HEK293 (cell line): ENCODE data around the gene ZNF175.

Source experiments
- CTCF ChIA-PET: fragments of 350-600 bp; formaldehyde crosslinking; extraction: SDS; loops from one replicate; lab custom pipeline; 2021; ENCODE audit warnings: antibody characterized with exemption; lab: Yijun Ruan, JAX
- POLR2A ChIA-PET: fragments of 300-600 bp; formaldehyde crosslinking; extraction: SDS; loops from one replicate; lab custom pipeline; 2020; ENCODE audit warnings: antibody characterized with exemption, inconsistent platforms; lab: Yijun Ruan, JAX
- H3K27ac ChIP-seq: fragments of 200-500 bp; sonication (Bioruptor generic); 2 replicates; pipeline ENCODE4 v1.5.1; 2014; ENCODE audit warnings: low read depth, low read length, control low read depth, inconsistent platforms; ENCODE audit errors: extremely low read depth
- H3K36me3 ChIP-seq, 2 experiments: fragments of 200-500 bp in 1 of 2; sonication (Bioruptor generic) in 1 of 2; 1 replicate in 1 of 2; 2 replicates in 1 of 2; pipeline ENCODE4 v1.5.1; 2014 to 2017; ENCODE audit warnings: inconsistent platforms in 2 of 2, low read length in 2 of 2; ENCODE audit not compliant: control insufficient read depth in 2 of 2, insufficient read depth in 1 of 2
- H3K4me1 ChIP-seq: fragments of 200-500 bp; sonication (Bioruptor generic); 2 replicates; pipeline ENCODE4 v1.5.1; 2014; ENCODE audit warnings: mild to moderate bottlenecking, low read length, inconsistent platforms; ENCODE audit not compliant: control insufficient read depth, insufficient read depth
- H3K4me3 ChIP-seq: 2 replicates; pipeline ENCODE4 v1.5.1; 2011; ENCODE audit warnings: low read depth, mild to moderate bottlenecking, control low read depth, low read length, moderate library complexity
- H3K9me3 ChIP-seq: fragments of 200-500 bp; sonication (Bioruptor generic); 2 replicates; pipeline ENCODE4 v1.5.1; 2014; ENCODE audit warnings: low read depth, low read length, inconsistent platforms; ENCODE audit not compliant: control insufficient read depth, insufficient read depth
- BCL11A ChIP-seq: fragments of 450-650 bp; formaldehyde crosslinking; IDR thresholded peaks from 2 replicates; pipeline ENCODE4 v1.5.1; 2016; ENCODE audit warnings: low read depth, missing biosample characterization, missing genetic modification characterization
- GLIS1 ChIP-seq: fragments of 450-650 bp; formaldehyde crosslinking; IDR thresholded peaks from 2 replicates; pipeline ENCODE4 v1.5.1; 2016; ENCODE audit warnings: missing biosample characterization, missing genetic modification characterization
- KLF16 ChIP-seq: fragments of 450-650 bp; formaldehyde crosslinking; IDR thresholded peaks from 2 replicates; pipeline ENCODE4 v1.5.1; 2017; ENCODE audit warnings: missing biosample characterization, missing genetic modification characterization
- KLF8 ChIP-seq: fragments of 450-650 bp; formaldehyde crosslinking; IDR thresholded peaks from 2 replicates; pipeline ENCODE4 v1.5.1; 2016; ENCODE audit warnings: missing biosample characterization, missing genetic modification characterization
- MEIS1 ChIP-seq: sonication (generic); formaldehyde crosslinking; IDR thresholded peaks from 2 replicates; pipeline ENCODE4 v1.8.1; 2022; ENCODE audit warnings: missing genetic modification reagents, mild to moderate bottlenecking, borderline replicate concordance
- TRIM28 ChIP-seq: IDR thresholded peaks from 2 replicates; pipeline ENCODE4 v1.6.1; 2011; ENCODE audit warnings: low read length, control low read depth, borderline replicate concordance
- YY2 ChIP-seq: fragments of 450-650 bp; formaldehyde crosslinking; IDR thresholded peaks from 2 replicates; pipeline ENCODE4 v1.5.1; 2016; ENCODE audit warnings: missing biosample characterization, missing genetic modification characterization
- ZEB2 ChIP-seq: fragments of 450-650 bp; formaldehyde crosslinking; IDR thresholded peaks from 2 replicates; pipeline ENCODE4 v1.5.1; 2016; ENCODE audit warnings: missing biosample characterization, missing genetic modification characterization
- ZNF132 ChIP-seq: fragments of 450-650 bp; formaldehyde crosslinking; IDR thresholded peaks from 2 replicates; pipeline ENCODE4 v1.5.1; 2017; ENCODE audit warnings: missing biosample characterization, missing genetic modification characterization, borderline replicate concordance
- ZNF140 ChIP-seq: fragments of 450-650 bp; formaldehyde crosslinking; IDR thresholded peaks from 2 replicates; pipeline ENCODE4 v1.5.1; 2016; ENCODE audit warnings: missing biosample characterization, missing genetic modification characterization
- ZNF274 ChIP-seq, 2 experiments: fragments of 200-500 bp in 1 of 2; fragments of 450-650 bp in 1 of 2; sonication (Bioruptor generic) in 1 of 2; formaldehyde crosslinking in 1 of 2; IDR thresholded peaks; 2 replicates each; pipeline versions ENCODE4 v1.5.1 to v1.6.1; 2014 to 2016; ENCODE audit warnings: borderline replicate concordance in 1 of 2, inconsistent platforms in 1 of 2, low read length in 1 of 2, missing biosample characterization in 1 of 2, missing genetic modification characterization in 1 of 2
- ZNF350 ChIP-seq: fragments of 450-650 bp; formaldehyde crosslinking; IDR thresholded peaks from 2 replicates; pipeline ENCODE4 v1.5.0; 2017; ENCODE audit warnings: missing biosample characterization, mild to moderate bottlenecking, missing genetic modification characterization
- ZNF366 ChIP-seq: fragments of 450-650 bp; formaldehyde crosslinking; conservative IDR thresholded peaks from 2 replicates; pipeline ENCODE4 v1.5.1; 2016; ENCODE audit warnings: missing biosample characterization, missing genetic modification characterization
- ZNF48 ChIP-seq: fragments of 450-650 bp; formaldehyde crosslinking; IDR thresholded peaks from 2 replicates; pipeline ENCODE4 v1.5.1; 2016; ENCODE audit warnings: missing biosample characterization, missing genetic modification characterization
- ZNF548 ChIP-seq: fragments of 450-650 bp; formaldehyde crosslinking; IDR thresholded peaks from 2 replicates; pipeline ENCODE4 v1.5.1; 2016; ENCODE audit warnings: missing biosample characterization, missing genetic modification characterization
- ZNF837 ChIP-seq: fragments of 450-650 bp; formaldehyde crosslinking; IDR thresholded peaks from 2 replicates; pipeline ENCODE4 v1.5.1; 2016; ENCODE audit warnings: missing biosample characterization, missing genetic modification characterization
- ZNF843 ChIP-seq: fragments of 450-650 bp; formaldehyde crosslinking; IDR thresholded peaks from 2 replicates; pipeline ENCODE4 v1.5.1; 2016; ENCODE audit warnings: missing biosample characterization, missing genetic modification characterization
- TF ChIP-seq, protein P1 (sequence below): fragments of 450-650 bp; formaldehyde crosslinking; IDR thresholded peaks from 2 replicates; pipeline ENCODE4 v1.5.1; 2016; ENCODE audit warnings: missing biosample characterization, missing genetic modification characterization
- TF ChIP-seq, protein P2 (sequence below): fragments of 450-650 bp; formaldehyde crosslinking; IDR thresholded peaks from 2 replicates; pipeline ENCODE4 v1.5.1; 2017; ENCODE audit warnings: missing biosample characterization, missing genetic modification characterization
- TF ChIP-seq, protein P3 (sequence below): fragments of 450-650 bp; formaldehyde crosslinking; IDR thresholded peaks from 2 replicates; pipeline ENCODE4 v1.5.1; 2016; ENCODE audit warnings: missing biosample characterization, missing genetic modification characterization
- TF ChIP-seq, protein P4 (sequence below): fragments of 450-650 bp; formaldehyde crosslinking; IDR thresholded peaks from 2 replicates; pipeline ENCODE4 v1.5.1; 2016; ENCODE audit warnings: missing biosample characterization, missing genetic modification characterization
- TF ChIP-seq, protein P5 (sequence below): sonication (generic); formaldehyde crosslinking; IDR thresholded peaks from 2 replicates; pipeline ENCODE4 v1.8.1; 2022; ENCODE audit warnings: mild to moderate bottlenecking, moderate library complexity, missing genetic modification reagents

Gene ZNF175

DNA sequence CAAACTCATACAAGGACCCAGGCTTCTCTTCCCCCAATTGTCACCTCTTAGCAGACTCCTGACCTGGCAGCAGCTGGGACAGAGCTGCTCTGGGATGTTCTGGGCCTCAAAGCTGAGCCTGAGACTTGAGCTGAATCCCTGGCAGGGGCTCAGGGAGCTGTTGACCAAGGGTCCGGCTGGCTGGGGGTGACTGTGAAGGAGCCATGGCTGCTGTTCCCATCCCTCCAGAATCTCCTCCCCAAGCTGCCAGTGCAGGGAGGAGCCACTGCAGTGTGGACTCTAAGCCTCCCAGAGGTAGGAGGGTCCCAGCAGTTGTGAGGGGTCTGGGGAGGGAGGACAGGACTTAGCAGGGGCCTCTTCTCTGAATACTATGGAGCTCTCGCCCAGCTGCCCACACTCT, 41.8 kb upstream of the ZNF175 start (continued):
- TF ChIP-seq, protein P1, sequence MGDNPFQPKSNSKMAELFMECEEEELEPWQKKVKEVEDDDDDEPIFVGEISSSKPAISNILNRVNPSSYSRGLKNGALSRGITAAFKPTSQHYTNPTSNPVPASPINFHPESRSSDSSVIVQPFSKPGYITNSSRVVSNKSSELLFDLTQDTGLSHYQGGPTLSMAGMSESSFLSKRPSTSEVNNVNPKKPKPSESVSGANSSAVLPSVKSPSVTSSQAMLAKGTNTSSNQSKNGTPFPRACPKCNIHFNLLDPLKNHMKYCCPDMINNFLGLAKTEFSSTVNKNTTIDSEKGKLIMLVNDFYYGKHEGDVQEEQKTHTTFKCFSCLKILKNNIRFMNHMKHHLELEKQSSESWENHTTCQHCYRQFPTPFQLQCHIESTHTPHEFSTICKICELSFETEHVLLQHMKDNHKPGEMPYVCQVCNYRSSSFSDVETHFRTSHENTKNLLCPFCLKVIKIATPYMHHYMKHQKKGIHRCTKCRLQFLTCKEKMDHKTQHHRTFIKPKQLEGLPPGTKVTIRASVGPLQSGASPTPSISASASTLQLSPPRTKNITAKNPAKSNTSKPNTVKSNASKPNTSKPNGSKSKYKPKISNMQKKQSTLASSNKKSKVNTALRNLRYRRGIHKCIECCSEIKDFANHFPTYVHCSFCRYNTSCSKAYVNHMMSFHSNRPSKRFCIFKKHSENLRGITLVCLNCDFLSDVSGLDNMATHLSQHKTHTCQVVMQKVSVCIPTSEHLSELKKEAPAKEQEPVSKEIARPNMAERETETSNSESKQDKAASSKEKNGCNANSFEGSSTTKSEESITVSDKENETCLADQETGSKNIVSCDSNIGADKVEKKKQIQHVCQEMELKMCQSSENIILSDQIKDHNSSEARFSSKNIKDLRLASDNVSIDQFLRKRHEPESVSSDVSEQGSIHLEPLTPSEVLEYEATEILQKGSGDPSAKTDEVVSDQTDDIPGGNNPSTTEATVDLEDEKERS = no peak
- TF ChIP-seq, protein P2, sequence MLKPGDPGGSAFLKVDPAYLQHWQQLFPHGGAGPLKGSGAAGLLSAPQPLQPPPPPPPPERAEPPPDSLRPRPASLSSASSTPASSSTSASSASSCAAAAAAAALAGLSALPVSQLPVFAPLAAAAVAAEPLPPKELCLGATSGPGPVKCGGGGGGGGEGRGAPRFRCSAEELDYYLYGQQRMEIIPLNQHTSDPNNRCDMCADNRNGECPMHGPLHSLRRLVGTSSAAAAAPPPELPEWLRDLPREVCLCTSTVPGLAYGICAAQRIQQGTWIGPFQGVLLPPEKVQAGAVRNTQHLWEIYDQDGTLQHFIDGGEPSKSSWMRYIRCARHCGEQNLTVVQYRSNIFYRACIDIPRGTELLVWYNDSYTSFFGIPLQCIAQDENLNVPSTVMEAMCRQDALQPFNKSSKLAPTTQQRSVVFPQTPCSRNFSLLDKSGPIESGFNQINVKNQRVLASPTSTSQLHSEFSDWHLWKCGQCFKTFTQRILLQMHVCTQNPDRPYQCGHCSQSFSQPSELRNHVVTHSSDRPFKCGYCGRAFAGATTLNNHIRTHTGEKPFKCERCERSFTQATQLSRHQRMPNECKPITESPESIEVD (tag by site-specific recombination) = no peak
- no peak for TF ChIP-seq BCL11A
- no peak for TF ChIP-seq ZNF140 (tag by site-specific recombination)
- TF ChIP-seq, protein P3, sequence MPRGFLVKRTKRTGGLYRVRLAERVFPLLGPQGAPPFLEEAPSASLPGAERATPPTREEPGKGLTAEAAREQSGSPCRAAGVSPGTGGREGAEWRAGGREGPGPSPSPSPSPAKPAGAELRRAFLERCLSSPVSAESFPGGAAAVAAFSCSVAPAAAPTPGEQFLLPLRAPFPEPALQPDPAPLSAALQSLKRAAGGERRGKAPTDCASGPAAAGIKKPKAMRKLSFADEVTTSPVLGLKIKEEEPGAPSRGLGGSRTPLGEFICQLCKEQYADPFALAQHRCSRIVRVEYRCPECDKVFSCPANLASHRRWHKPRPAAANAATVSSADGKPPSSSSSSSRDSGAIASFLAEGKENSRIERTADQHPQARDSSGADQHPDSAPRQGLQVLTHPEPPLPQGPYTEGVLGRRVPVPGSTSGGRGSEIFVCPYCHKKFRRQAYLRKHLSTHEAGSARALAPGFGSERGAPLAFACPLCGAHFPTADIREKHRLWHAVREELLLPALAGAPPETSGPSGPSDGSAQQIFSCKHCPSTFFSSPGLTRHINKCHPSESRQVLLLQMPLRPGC (tag by site-specific recombination) = no peak
- no peak for TF ChIP-seq KLF16 (tag by site-specific recombination)
- TF ChIP-seq KLF8 (tag by site-specific recombination) = no peak
- no peak for TF ChIP-seq ZNF548 (tag by site-specific recombination)
- TF ChIP-seq, all 188 proteins: peak for 0

DNA sequence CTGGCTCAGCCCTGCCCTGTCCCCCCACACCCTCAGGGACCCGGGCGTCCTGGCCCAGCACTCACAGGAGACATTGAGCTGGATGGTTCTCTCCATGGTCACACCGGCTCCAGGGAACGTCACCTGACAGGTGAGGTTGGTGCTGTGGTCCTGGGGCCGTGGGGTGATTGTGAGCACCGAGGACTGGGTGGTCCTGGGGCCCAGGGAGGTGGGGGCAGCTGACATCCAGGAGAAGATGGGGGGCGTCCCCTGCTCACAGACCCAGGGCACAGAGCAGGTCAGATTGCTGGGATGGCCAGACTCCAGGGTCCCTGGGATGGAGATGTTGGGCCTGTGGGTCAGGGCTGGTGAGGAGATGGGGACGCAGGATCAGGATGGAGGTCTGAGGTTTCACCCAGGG, 40.5 kb upstream of the ZNF175 start:
- TF ChIP-seq YY2 (tag by site-specific recombination) (no peak), ZNF366 (tag by site-specific recombination) (no peak), MEIS1 (CRISPR knock-in tag) (no peak), GLIS1 (tag by site-specific recombination) (no peak)
- POLR2A ChIA-PET = no interaction called here

DNA sequence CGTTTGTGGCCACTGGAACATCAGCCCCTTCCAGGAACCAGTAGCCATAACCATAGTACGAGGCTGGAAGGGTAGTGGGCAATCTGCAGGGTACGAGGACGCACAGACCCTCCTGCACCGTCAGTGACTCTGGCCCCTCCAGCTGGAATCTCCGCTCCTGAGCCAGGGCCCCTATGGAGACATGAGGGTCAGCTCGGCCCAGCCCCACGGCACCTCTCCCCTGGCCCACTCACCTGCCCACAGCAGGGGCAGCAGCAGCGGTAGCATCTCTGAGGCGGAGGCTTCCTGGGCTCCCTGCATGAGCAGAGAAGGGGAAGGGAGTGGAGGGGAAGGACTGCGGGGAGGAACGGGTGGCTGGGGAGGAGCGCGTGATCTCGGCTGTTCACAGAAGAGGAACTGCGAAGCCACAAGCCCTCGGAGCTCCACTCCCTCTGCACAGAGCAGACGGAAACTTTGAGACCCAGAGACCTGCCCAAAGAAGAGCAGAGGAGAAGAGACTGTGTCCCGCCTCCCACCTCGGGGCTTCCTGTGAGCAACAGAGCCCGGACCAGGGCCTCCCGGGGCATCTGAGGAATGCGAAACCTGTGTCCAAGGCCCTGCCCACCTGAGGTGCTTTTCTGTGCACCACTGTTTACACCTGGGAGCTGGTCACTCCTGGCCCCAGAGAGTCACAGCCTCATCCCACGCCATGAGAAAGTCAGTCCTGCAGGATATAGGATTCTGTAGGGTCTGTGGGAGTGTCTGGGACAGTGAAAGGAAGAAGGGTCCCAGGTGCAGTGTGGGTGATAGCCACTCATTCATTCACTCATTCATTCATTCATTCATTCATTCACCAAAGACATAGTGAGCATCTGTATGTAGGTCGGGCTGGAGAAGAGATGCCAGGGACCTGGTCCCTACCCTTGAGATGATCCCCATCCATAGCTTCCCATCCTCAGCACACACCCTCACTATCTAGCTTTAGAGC, 39.5 kb upstream of the ZNF175 start, which contains the start of gene SIGLEC6:
Gene SIGLEC6, minus strand, starts transcription at position 322 of the 967 bp plus-strand sequence. Its CDS starts 22 bp downstream, at position 300.
- no peaks in the 10 kb centered on the region for H3K36me3 ChIP-seq
- ChIA-PET POLR2A (no interaction called here), CTCF (interaction anchor here (0.6 to 0.8 kb wide), 2 partner anchors 109 to 422 kb away, joined by 3 read pairs; no protein-coding TSS in a partner anchor)
- H3K4me1 ChIP-seq = no peaks in the 10 kb centered on the region
- no peak within 1 kb of the TSS for H3K4me3 ChIP-seq
- no peaks in the 10 kb centered on the region for H3K9me3 ChIP-seq
- H3K27ac ChIP-seq = no peak within 1 kb of the TSS
- no peak for TF ChIP-seq ZNF837 (tag by site-specific recombination)
- no peak for TF ChIP-seq ZNF132
- no peak for TF ChIP-seq TRIM28
- no peak for TF ChIP-seq ZEB2 (tag by site-specific recombination)
- TF ChIP-seq ZNF843 (tag by site-specific recombination) = no peak
- TF ChIP-seq ZNF274 (IDR thresholded peaks at IDR 0.05; ENCODE audit: low read length) = no peak
- TF ChIP-seq ZNF274 (tag by site-specific recombination; IDR thresholded peaks at IDR 0.05; ENCODE audit: borderline replicate concordance) = no peak
- TF ChIP-seq, protein P4, sequence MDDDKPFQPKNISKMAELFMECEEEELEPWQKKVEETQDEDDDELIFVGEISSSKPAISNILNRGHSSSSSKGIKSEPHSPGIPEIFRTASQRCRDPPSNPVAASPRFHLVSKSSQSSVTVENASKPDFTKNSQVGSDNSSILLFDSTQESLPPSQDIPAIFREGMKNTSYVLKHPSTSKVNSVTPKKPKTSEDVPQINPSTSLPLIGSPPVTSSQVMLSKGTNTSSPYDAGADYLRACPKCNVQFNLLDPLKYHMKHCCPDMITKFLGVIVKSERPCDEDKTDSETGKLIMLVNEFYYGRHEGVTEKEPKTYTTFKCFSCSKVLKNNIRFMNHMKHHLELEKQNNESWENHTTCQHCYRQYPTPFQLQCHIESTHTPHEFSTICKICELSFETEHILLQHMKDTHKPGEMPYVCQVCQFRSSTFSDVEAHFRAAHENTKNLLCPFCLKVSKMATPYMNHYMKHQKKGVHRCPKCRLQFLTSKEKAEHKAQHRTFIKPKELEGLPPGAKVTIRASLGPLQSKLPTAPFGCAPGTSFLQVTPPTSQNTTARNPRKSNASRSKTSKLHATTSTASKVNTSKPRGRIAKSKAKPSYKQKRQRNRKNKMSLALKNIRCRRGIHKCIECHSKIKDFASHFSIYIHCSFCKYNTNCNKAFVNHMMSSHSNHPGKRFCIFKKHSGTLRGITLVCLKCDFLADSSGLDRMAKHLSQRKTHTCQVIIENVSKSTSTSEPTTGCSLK (tag by site-specific recombination) = no peak
- TF ChIP-seq, protein P5, sequence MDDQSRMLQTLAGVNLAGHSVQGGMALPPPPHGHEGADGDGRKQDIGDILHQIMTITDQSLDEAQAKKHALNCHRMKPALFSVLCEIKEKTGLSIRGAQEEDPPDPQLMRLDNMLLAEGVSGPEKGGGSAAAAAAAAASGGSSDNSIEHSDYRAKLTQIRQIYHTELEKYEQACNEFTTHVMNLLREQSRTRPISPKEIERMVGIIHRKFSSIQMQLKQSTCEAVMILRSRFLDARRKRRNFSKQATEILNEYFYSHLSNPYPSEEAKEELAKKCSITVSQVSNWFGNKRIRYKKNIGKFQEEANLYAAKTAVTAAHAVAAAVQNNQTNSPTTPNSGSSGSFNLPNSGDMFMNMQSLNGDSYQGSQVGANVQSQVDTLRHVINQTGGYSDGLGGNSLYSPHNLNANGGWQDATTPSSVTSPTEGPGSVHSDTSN = no peak
- no peak for TF ChIP-seq ZNF140 (tag by site-specific recombination)
- no peak for TF ChIP-seq ZNF350
- no peak for TF ChIP-seq ZNF48

More for the DNA sequence above, 40.5 kb upstream of the ZNF175 start:
- CTCF ChIA-PET = interaction anchor here (1.5 kb wide), 1 partner anchor 15 kb away, joined by 4 read pairs; no protein-coding TSS in a partner anchor
- Histone ChIP-seq H3K36me3 (no peaks in the 10 kb centered on the region), H3K27ac (no peak overlapping the region), H3K9me3 (no peaks in the 10 kb centered on the region), H3K4me3 (no peak overlapping the region), H3K4me1 (no peaks in the 10 kb centered on the region)
